ENCODE results near the gene DCAF10.
A peak's percentile ranks its signal among the peaks of the same experiment; 100 is the strongest.
"Not testable (repeated sequence)": the region's sequence is repeated elsewhere in the genome, so short reads cannot be mapped to it uniquely, and the experiment has no call there.

Gene DCAF10

GRCh38 chr9:37792122-37792521, 8.5 kb upstream of the DCAF10 start:
- DNase-seq (ENCODE audit: low spot score), result no peak

GRCh38 chr9:37796232-37796631, 4.4 kb upstream of the DCAF10 start:
- no peak for DNase-seq (ENCODE audit: low spot score)

GRCh38 chr9:37798677-37799076, 1.9 kb upstream of the DCAF10 start:
- no peak for DNase-seq (ENCODE audit: low spot score)

- DNase-seq (ENCODE audit: low spot score), result peak; percentile 31
Measured at GRCh38 chr9:37801287-37801850, 772 bp downstream of the DCAF10 start.

GRCh38 chr9:37801959-37802711, 1.5 kb downstream of the DCAF10 start:
- no peak for DNase-seq (ENCODE audit: low spot score)

DNA sequence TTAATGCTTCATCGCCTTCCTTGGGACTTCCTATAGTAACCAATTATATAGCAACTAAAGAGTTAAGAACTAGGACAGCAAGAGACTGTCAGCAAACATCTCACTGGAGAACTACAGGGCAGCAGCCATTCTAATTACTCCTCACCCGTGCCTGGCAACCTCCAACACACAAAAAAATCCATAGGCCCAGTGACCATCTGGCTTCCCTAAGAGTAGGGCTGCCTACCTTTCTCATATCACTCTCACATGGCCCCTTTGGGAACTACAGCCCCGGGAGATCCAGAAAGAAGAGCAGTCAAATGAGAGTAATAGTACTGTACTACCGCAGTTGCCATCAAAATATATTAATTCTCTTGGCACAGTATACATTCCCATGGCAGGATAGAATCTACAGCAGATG, 5.7 kb downstream of the DCAF10 start:
- DNase-seq (ENCODE audit: low spot score), result no peak

- DNase-seq (ENCODE audit: low spot score), result not testable (repeated sequence)
Measured at GRCh38 chr9:37809676-37810075, 9.1 kb downstream of the DCAF10 start.

GRCh38 chr9:37811906-37812476, 11.4 kb downstream of the DCAF10 start:
- DNase-seq (ENCODE audit: low spot score), result no peak

DNA sequence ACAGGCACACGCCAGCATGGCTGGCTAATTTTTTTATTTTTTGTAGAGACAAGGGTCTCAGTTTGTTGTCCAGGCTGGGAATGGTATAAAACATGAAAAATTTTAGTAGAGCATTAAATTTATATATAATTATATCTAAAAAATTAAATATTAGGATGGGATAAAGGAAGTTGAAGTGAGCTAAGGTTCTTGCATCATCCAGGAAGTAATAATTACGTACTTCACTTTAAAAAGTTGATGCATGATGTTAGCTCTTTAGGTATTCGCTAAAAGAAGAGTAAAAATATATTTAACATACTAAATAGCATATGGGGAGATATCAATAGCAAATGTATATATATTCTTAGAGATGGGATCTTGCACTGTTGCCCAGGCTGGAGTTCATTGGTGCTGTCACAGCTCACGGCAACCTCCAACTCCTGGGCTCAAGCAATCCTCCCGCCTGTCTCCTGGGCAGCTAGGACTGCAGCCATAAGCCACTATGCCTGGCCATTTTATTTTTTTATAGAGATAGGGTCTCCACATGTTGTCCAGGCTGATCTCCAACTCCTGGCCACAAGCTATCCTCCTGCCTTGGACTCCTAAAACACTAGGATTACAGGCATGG, 12.3 kb downstream of the DCAF10 start:
- no peak for DNase-seq (ENCODE audit: low spot score)

DNA sequence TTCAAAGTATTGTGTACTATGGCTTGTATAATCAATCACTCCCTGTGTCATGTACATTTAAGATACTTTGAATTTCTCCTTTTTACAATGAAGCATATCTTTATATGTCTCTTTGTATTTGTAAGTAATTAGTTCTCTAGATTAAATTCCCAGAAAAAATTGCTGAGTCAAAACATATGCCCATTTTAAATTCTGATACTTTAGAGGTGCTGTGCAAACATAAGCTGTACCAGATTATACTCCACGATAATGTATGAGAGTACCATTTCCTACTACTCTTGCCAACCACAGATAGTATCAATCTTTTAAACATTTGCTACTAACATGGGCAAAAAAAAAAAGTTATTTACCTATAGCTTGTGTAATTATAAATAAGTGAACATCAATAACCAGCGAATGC, 18.3 kb downstream of the DCAF10 start:
- no peak for DNase-seq (ENCODE audit: low spot score)

DNA sequence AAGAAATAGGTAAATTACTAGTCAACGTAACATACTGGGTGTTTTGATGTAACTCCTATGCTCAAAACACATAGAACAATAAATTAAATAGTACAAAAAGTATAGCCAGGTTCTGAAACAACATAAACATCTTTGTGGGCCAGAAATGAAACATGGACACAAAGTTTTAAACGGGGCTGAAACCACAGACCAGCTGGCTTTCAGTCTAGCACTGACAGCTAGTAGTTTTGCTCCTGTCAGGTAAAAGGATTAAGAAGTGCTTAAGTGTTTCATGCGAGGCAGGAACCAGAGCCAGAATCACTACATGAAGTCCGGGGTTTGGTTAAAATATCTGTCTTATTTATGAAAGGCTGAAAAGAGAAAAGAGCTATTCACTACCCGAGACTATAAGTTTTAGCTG, 19.5 kb downstream of the DCAF10 start:
- no peak for DNase-seq (ENCODE audit: low spot score)

DNA sequence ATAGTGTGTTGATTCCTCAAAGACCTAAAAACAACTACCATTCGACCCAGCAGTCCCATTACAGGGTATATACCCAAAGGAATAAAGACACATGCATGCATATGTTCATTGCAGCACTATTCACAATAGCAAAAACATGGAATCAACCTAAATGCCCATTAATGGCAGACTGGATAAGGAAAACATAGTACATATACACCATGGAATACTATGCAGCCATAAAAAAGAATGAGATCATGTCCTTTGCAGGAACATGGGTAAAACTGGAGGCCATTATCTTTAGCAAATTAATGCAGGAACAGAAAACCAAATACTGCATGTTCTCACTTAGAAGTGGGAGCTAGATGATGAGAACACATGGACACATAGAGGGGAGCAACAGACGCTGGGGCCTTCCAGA, 24.6 kb downstream of the DCAF10 start:
- not testable (repeated sequence) for DNase-seq (ENCODE audit: low spot score)

- no peak for DNase-seq (ENCODE audit: low spot score)
Measured at GRCh38 chr9:37827483-37828165, 27.0 kb downstream of the DCAF10 start.

DNA sequence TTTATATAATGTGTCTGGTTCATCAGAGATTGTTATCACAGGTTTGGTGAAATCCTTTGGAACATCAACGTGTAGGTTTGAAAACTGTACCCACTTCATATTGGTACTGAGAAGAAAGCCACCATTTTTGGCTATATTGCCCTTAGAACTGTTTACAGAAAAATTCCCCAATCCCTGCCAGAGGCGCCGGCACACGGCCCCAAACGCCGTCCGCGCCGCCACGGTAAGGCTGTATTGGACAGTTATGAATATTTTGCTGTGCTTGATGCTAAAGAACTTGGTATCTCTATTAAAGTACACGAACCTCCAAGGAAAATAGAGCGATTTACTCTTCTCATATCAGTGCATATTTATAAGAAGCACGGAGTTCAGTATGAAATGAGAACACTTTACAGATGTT, 35.2 kb downstream of the DCAF10 start:
- no peak for DNase-seq (ENCODE audit: low spot score)

DNA sequence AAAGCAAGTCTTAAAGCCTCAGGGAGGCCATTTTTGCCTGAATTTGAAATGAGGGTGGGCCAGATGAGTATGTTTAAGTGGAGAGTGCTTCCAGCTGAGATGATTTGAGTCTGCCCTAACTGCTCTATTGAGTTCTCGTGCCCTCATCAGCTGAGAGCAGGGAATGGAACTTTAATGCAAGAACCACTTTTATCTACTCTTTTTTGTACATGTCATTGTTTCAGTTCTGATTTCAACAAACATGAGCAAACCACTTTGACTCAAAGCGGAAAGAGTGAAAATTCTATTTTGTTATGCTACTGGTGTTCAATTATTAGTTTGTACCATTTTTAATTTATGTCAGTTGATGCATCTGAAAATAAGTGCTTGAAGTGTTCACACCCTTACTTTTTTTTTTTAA, 35.8 kb downstream of the DCAF10 start:
- no peak for DNase-seq (ENCODE audit: low spot score)

GRCh38 chr9:37839496-37840461, 39.2 kb downstream of the DCAF10 start:
- no peak for DNase-seq (ENCODE audit: low spot score)

- no peak for DNase-seq (ENCODE audit: low spot score)
Measured at GRCh38 chr9:37840560-37841194, 40.1 kb downstream of the DCAF10 start.

DNA sequence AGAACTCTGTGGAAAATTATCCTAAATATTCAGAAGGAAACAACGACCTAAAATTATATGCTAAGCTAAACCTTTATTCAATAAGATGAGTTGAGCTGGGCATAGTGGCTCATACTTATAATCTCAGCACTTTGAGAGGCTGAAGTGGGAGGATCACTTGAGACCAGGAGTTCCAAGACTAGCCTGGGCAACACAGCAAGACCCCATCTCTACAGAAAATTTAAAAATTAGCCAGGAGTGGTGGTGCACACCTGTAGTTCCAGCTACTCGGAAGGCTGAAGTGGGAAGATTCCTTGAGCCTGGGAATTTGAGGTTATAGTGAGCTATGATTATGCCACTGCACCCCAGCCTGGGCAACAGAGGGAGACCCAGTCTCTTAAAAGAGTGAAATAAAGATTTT, 51.6 kb downstream of the DCAF10 start:
- no peak for DNase-seq (ENCODE audit: low spot score)

- DNase-seq (ENCODE audit: low spot score), result no peak
Measured at GRCh38 chr9:37856551-37856950, 56.0 kb downstream of the DCAF10 start.

DNA sequence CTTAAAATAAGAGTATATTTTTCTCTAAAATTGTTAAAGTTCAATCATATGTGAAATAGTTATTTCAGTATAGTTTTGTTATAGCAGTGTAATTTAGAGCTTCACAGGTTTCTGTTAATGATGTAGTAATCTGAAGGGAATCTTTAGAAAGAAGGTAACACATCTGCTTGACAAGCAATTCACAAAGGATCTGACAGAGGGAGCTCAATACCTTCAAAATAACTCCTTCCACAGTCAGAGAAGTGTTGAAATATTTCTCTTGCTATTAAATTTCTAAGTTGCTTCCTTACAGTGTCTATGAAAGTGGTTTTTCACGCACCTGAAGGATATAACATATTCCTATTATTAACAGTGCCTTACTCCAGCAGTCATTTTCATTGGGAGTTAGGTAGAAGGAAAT, 58.4 kb downstream of the DCAF10 start:
- no peak for DNase-seq (ENCODE audit: low spot score)

DNA sequence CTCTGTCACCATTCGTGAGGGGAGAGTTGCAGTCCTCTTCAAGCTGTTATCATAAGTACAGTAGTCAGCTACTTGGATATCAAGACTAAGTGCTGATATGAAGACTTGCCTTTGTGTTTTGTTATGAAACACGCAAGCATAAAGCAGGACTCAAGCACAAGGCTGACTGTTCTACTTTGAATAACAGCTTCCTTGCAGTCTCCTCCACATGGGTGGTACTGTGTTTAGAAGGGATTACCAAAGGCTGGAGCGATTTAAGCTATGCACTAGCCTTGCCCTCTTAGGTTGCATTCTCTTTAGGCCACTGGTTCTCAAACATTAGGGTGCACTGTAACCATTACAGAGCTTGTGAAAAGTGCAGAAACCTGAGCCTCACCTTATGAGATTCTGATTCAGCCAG, 61.9 kb downstream of the DCAF10 start:
- DNase-seq (ENCODE audit: low spot score), result no peak
